Nephron (organoid): ENCODE data around the gene CSGALNACT2.

Experiments used
- H3K27ac Mint-ChIP-seq, 3 experiments: 2 replicates each; pipeline ENCODE4 v1.8.0; 2020; ENCODE audit warnings: mixed read lengths in 3 of 3, mild to moderate bottlenecking in 2 of 3, moderate library complexity in 1 of 3
- H3K27me3 Mint-ChIP-seq: 2 replicates; pipeline ENCODE4 v1.8.0; 2021; ENCODE audit warnings: low read depth, mild to moderate bottlenecking, moderate library complexity, mixed read lengths
- H3K36me3 Mint-ChIP-seq: 2 replicates; pipeline ENCODE4 v1.8.0; 2020; ENCODE audit warnings: low read depth, mixed read lengths
- H3K4me1 Mint-ChIP-seq: 2 replicates; pipeline ENCODE4 v1.8.0; 2020; ENCODE audit warnings: mixed read lengths
- H3K4me3 Mint-ChIP-seq, 3 experiments: 2 replicates each; pipeline ENCODE4 v1.8.0; 2020; ENCODE audit warnings: mild to moderate bottlenecking in 3 of 3, mixed read lengths in 3 of 3, moderate library complexity in 2 of 3
- H3K9me3 Mint-ChIP-seq: 2 replicates; pipeline ENCODE4 v1.8.0; 2020; ENCODE audit warnings: mixed read lengths
- CTCF ChIP-seq, 3 experiments: fragments of 200-600 bp; sonication (generic); IDR thresholded peaks; one replicate each; pipeline ENCODE4 v1.5.0; 2021; ENCODE audit warnings: antibody characterized with exemption in 3 of 3; ENCODE audit not compliant: unreplicated experiment in 3 of 3

The CSGALNACT2 gene

GRCh38 chr10:43128331-43128730 is 9.9 kb upstream of the CSGALNACT2 start:
- Mint-ChIP-seq H3K4me1 (peaks cover 27% of the 10 kb centered on the region), H3K27me3 (peaks cover 12% of the 10 kb centered on the region), H3K36me3 (no peaks in the 10 kb centered on the region), H3K9me3 (no peaks in the 10 kb centered on the region), H3K4me3 (no peak overlapping the region), H3K27ac (no peak overlapping the region)
- no peak for TF ChIP-seq CTCF (IDR thresholded peaks at IDR 0.05; ENCODE audit: unreplicated experiment in 3 of 3)

- TF ChIP-seq CTCF (IDR thresholded peaks at IDR 0.05; ENCODE audit: unreplicated experiment in 3 of 3), result no peak
- Mint-ChIP-seq H3K9me3 (no peaks in the 10 kb centered on the region), H3K4me3 (no peak overlapping the region), H3K27me3 (peaks cover 12% of the 10 kb centered on the region), H3K36me3 (no peaks in the 10 kb centered on the region), H3K4me1 (peaks cover 27% of the 10 kb centered on the region), H3K27ac (peak overlapping the region; percentile 33 to 81 (median 54))
These were observed 9.1 kb upstream of the CSGALNACT2 start for GRCh38 chr10:43128958-43129706.

- TF ChIP-seq CTCF (IDR thresholded peaks at IDR 0.05; ENCODE audit: unreplicated experiment in 3 of 3), result no peak
- H3K36me3 Mint-ChIP-seq, result no peaks in the 10 kb centered on the region
- H3K4me3 Mint-ChIP-seq, result no peak overlapping the region
- H3K27me3 Mint-ChIP-seq, result peaks cover 4% of the 10 kb centered on the region
- peaks cover 41% of the 10 kb centered on the region for H3K4me1 Mint-ChIP-seq
- no peaks in the 10 kb centered on the region for H3K9me3 Mint-ChIP-seq
- H3K27ac Mint-ChIP-seq, result no peak overlapping the region
These were observed 7.5 kb upstream of the CSGALNACT2 start for GRCh38 chr10:43130770-43131171.

GRCh38 chr10:43131256-43131655 is 7.0 kb upstream of the CSGALNACT2 start:
- H3K9me3 Mint-ChIP-seq, result no peaks in the 10 kb centered on the region
- H3K4me3 Mint-ChIP-seq, result no peak overlapping the region

GRCh38 chr10:43131906-43132305 is 6.3 kb upstream of the CSGALNACT2 start:
- Mint-ChIP-seq H3K27me3 (peaks cover 4% of the 10 kb centered on the region), H3K9me3 (no peaks in the 10 kb centered on the region), H3K4me1 (peaks cover 49% of the 10 kb centered on the region), H3K27ac (no peak overlapping the region), H3K36me3 (no peaks in the 10 kb centered on the region), H3K4me3 (no peak overlapping the region)
- TF ChIP-seq CTCF (IDR thresholded peaks at IDR 0.05; ENCODE audit: unreplicated experiment in 3 of 3), result no peak

More at GRCh38 chr10:43131256-43131655, 7.0 kb upstream of the CSGALNACT2 start:
- H3K36me3 Mint-ChIP-seq, result no peaks in the 10 kb centered on the region
- no peak overlapping the region for H3K27ac Mint-ChIP-seq
- H3K4me1 Mint-ChIP-seq, result peaks cover 46% of the 10 kb centered on the region
- TF ChIP-seq CTCF (IDR thresholded peaks at IDR 0.05; ENCODE audit: unreplicated experiment in 3 of 3), result no peak
- peaks cover 4% of the 10 kb centered on the region for H3K27me3 Mint-ChIP-seq
